SK-N-SH treated with all-trans-retinoic acid at 6 μM for 48 hours (cell line): ENCODE measurements around the gene DOCK4.

ENCODE experiments used
- ATAC-seq: fragments of 200-7000 bp; cut with Tn5 transposase; 3 replicates; pipeline ENCODE4 v1.9.1; 2020; ENCODE audit warnings: mild to moderate bottlenecking, moderate library complexity
- CREB5 ChIP-seq: fragments of 250-450 bp; sonication (Bioruptor Pico); IDR thresholded peaks from 2 replicates; pipeline ENCODE4 v1.5.1; 2020; ENCODE audit warnings: low read depth, mild to moderate bottlenecking, moderate library complexity
- ISL1 ChIP-seq: fragments of 250-450 bp; sonication (Bioruptor Pico); IDR thresholded peaks from 2 replicates; pipeline ENCODE4 v2.1.2; 2022; ENCODE audit warnings: mild to moderate bottlenecking, moderate library complexity
- PATZ1 ChIP-seq: fragments of 250-450 bp; sonication (Bioruptor Pico); IDR thresholded peaks from 2 replicates; pipeline ENCODE4 v1.8.0; 2020; ENCODE audit warnings: mild to moderate bottlenecking, moderate library complexity, borderline replicate concordance
- POU6F1 ChIP-seq: fragments of 250-450 bp; sonication (Bioruptor Pico); IDR thresholded peaks from 2 replicates; pipeline ENCODE4 v1.8.0; 2021; ENCODE audit warnings: low read depth, mild to moderate bottlenecking, moderate library complexity, borderline replicate concordance
- PPARA ChIP-seq: fragments of 250-450 bp; sonication (Bioruptor Pico); IDR thresholded peaks from 2 replicates; pipeline ENCODE4 v1.5.0; 2020; ENCODE audit warnings: mild to moderate bottlenecking, borderline replicate concordance
- SNAI2 ChIP-seq: fragments of 250-450 bp; sonication (Bioruptor Pico); IDR thresholded peaks from 2 replicates; pipeline ENCODE4 v1.5.0; 2020; ENCODE audit warnings: mild to moderate bottlenecking, moderate library complexity
- TCF4 ChIP-seq: fragments of 250-450 bp; sonication (Bioruptor Pico); IDR thresholded peaks from 2 replicates; pipeline ENCODE4 v1.8.0; 2021; ENCODE audit warnings: mild to moderate bottlenecking, moderate library complexity, borderline replicate concordance
- TOX ChIP-seq: fragments of 250-450 bp; sonication (Bioruptor Pico); IDR thresholded peaks from 2 replicates; pipeline ENCODE4 v1.8.0; 2021; ENCODE audit warnings: mild to moderate bottlenecking, moderate library complexity, borderline replicate concordance
- TSHZ2 ChIP-seq: fragments of 250-450 bp; sonication (Bioruptor Pico); IDR thresholded peaks from 2 replicates; pipeline ENCODE4 v1.5.0; 2020; ENCODE audit warnings: mild to moderate bottlenecking, moderate library complexity
- ZFP3 ChIP-seq: fragments of 250-450 bp; sonication (Bioruptor Pico); IDR thresholded peaks from 2 replicates; pipeline ENCODE4 v1.5.0; 2020; ENCODE audit warnings: mild to moderate bottlenecking, moderate library complexity
- ZFP30 ChIP-seq: fragments of 450-650 bp; formaldehyde crosslinking; IDR thresholded peaks from 2 replicates; pipeline ENCODE4 v1.5.0; 2022; ENCODE audit warnings: mild to moderate bottlenecking, moderate library complexity
- ZNF565 ChIP-seq: fragments of 450-650 bp; formaldehyde crosslinking; conservative IDR thresholded peaks from 2 replicates; pipeline ENCODE4 v1.5.0; 2020; ENCODE audit warnings: low read depth, mild to moderate bottlenecking, moderate library complexity
- ZNF8 ChIP-seq: fragments of 450-650 bp; formaldehyde crosslinking; IDR thresholded peaks from 2 replicates; pipeline ENCODE4 v1.5.0; 2020; ENCODE audit warnings: mild to moderate bottlenecking, moderate library complexity

DOCK4 gene

GRCh38 chr7:111697771-111698170 is 508.4 kb downstream of the DOCK4 start:
- no peak for ATAC-seq

GRCh38 chr7:111694376-111694775 is 511.8 kb downstream of the DOCK4 start:
- no peak for TF ChIP-seq ZFP3
- ATAC-seq: no peak

More at GRCh38 chr7:111697771-111698170, 508.4 kb downstream of the DOCK4 start:
- TF ChIP-seq SNAI2 (CRISPR knock-in tag): no peak
- TF ChIP-seq CREB5: no peak
- TF ChIP-seq POU6F1 (CRISPR knock-in tag): no peak
- TF ChIP-seq ISL1 (CRISPR knock-in tag): no peak
- no peak for TF ChIP-seq PATZ1 (CRISPR knock-in tag)
- TF ChIP-seq ZFP30 (CRISPR knock-in tag): no peak
- no peak for TF ChIP-seq PPARA (CRISPR knock-in tag)
- TF ChIP-seq TCF4 (CRISPR knock-in tag): no peak

GRCh38 chr7:111690364-111691111 is 515.7 kb downstream of the DOCK4 start:
- TF ChIP-seq TOX (CRISPR knock-in tag): no peak
- TF ChIP-seq PATZ1 (CRISPR knock-in tag): no peak
- no peak for TF ChIP-seq ZFP3
- TF ChIP-seq ZNF565 (CRISPR knock-in tag): no peak
- ATAC-seq: no peak

GRCh38 chr7:111685349-111685748 is 520.9 kb downstream of the DOCK4 start:
- TF ChIP-seq TOX (CRISPR knock-in tag) (no peak), ISL1 (CRISPR knock-in tag) (peak; percentile 51)
- no peak for ATAC-seq

- peak; percentile 81 for ATAC-seq
- TF ChIP-seq POU6F1 (CRISPR knock-in tag) (no peak), TCF4 (CRISPR knock-in tag) (peak; percentile 33; the same call in 1 of the 2 replicates), CREB5 (peak; percentile 43; the same call in 1 of the 2 replicates), ZFP30 (CRISPR knock-in tag) (no peak), TSHZ2 (0 out of 2 replicates have a peak, but pooled peaks have one; percentile 21), ISL1 (CRISPR knock-in tag) (peak; percentile 77), ZNF8 (no peak), SNAI2 (CRISPR knock-in tag) (0 out of 2 replicates have a peak, but pooled peaks have one; percentile 9)
Measured at GRCh38 chr7:111682588-111683340, 523.4 kb downstream of the DOCK4 start.
